ENCODE measurements around the gene UPK3BL1.
A peak's percentile ranks its signal among the peaks of the same experiment; 100 is the strongest.
"Not testable (repeated sequence)": the region's sequence is repeated elsewhere in the genome, so short reads cannot be mapped to it uniquely, and the experiment has no call there.

The UPK3BL1 gene

GRCh38 chr7:102642691-102643090 is at the start of gene UPK3BL1:
UPK3BL1 (minus strand) TSS chr7:102642791; CDS start chr7:102642741, 50 bp downstream.
- in situ Hi-C loops (cut with MboI; ENCODE audit: low pct_unique_long_range_greater_than_20kb, low sequenced_read_pairs, unreplicated experiment); DNase-seq (ENCODE audit: low spot score): not testable (repeated sequence)

- DNase-seq (ENCODE audit: low spot score); in situ Hi-C loops (cut with MboI; ENCODE audit: low pct_unique_long_range_greater_than_20kb, low sequenced_read_pairs, unreplicated experiment): not testable (repeated sequence)
Measured at GRCh38 chr7:102690602-102691001, 48.0 kb upstream of the UPK3BL1 start.

GRCh38 chr7:102689436-102690282 is 47.1 kb upstream of the UPK3BL1 start:
- DNase-seq (ENCODE audit: low spot score); in situ Hi-C loops (cut with MboI; ENCODE audit: low pct_unique_long_range_greater_than_20kb, low sequenced_read_pairs, unreplicated experiment): not testable (repeated sequence)

- in situ Hi-C loops (cut with MboI; ENCODE audit: low pct_unique_long_range_greater_than_20kb, low sequenced_read_pairs, unreplicated experiment); DNase-seq (ENCODE audit: low spot score): not testable (repeated sequence)
Measured at GRCh38 chr7:102688299-102689036, 45.9 kb upstream of the UPK3BL1 start.

GRCh38 chr7:102682560-102682959 is 40.0 kb upstream of the UPK3BL1 start:
- DNase-seq (ENCODE audit: low spot score); in situ Hi-C loops (cut with MboI; ENCODE audit: low pct_unique_long_range_greater_than_20kb, low sequenced_read_pairs, unreplicated experiment): not testable (repeated sequence)

GRCh38 chr7:102680780-102681179 is 38.2 kb upstream of the UPK3BL1 start:
- DNase-seq (ENCODE audit: low spot score); in situ Hi-C loops (cut with MboI; ENCODE audit: low pct_unique_long_range_greater_than_20kb, low sequenced_read_pairs, unreplicated experiment): not testable (repeated sequence)

GRCh38 chr7:102675545-102675944 is 33.0 kb upstream of the UPK3BL1 start:
- DNase-seq (ENCODE audit: low spot score) = not testable (repeated sequence)

GRCh38 chr7:102673447-102674067 is 31.0 kb upstream of the UPK3BL1 start:
- DNase-seq (ENCODE audit: low spot score); in situ Hi-C loops (cut with MboI; ENCODE audit: low pct_unique_long_range_greater_than_20kb, low sequenced_read_pairs, unreplicated experiment): not testable (repeated sequence)

More at GRCh38 chr7:102675545-102675944, 33.0 kb upstream of the UPK3BL1 start:
- in situ Hi-C loops (cut with MboI; ENCODE audit: low pct_unique_long_range_greater_than_20kb, low sequenced_read_pairs, unreplicated experiment) = not testable (repeated sequence)

- in situ Hi-C loops (cut with MboI; ENCODE audit: low pct_unique_long_range_greater_than_20kb, low sequenced_read_pairs, unreplicated experiment); DNase-seq (ENCODE audit: low spot score): not testable (repeated sequence)
Measured at GRCh38 chr7:102671956-102672307, 29.3 kb upstream of the UPK3BL1 start.

- TF ChIP-seq CTCF (IDR thresholded peaks at IDR 0.05; ENCODE audit: extremely low read depth, insufficient read depth, missing control alignments) = peak; percentile 26
- DNase-seq (ENCODE audit: low spot score) = peak; percentile 80
- in situ Hi-C loops (cut with MboI; ENCODE audit: low pct_unique_long_range_greater_than_20kb, low sequenced_read_pairs, unreplicated experiment) = not testable (repeated sequence)
Measured at GRCh38 chr7:102671166-102671955, 28.8 kb upstream of the UPK3BL1 start, which contains the start of gene POLR2J2. POLR2J2 (minus strand) TSS chr7:102671663; CDS start chr7:102671601, 62 bp downstream.

GRCh38 chr7:102667523-102667922 is 24.9 kb upstream of the UPK3BL1 start:
- DNase-seq (ENCODE audit: low spot score); in situ Hi-C loops (cut with MboI; ENCODE audit: low pct_unique_long_range_greater_than_20kb, low sequenced_read_pairs, unreplicated experiment): not testable (repeated sequence)

GRCh38 chr7:102666850-102667249 is 24.3 kb upstream of the UPK3BL1 start:
- DNase-seq (ENCODE audit: low spot score); in situ Hi-C loops (cut with MboI; ENCODE audit: low pct_unique_long_range_greater_than_20kb, low sequenced_read_pairs, unreplicated experiment): not testable (repeated sequence)

GRCh38 chr7:102664765-102665164 is 22.2 kb upstream of the UPK3BL1 start:
- DNase-seq (ENCODE audit: low spot score); in situ Hi-C loops (cut with MboI; ENCODE audit: low pct_unique_long_range_greater_than_20kb, low sequenced_read_pairs, unreplicated experiment): not testable (repeated sequence)

GRCh38 chr7:102649924-102650323 is 7.3 kb upstream of the UPK3BL1 start, which contains the start of gene SPDYE2B:
SPDYE2B (plus strand) TSS chr7:102650319; CDS start chr7:102652349, 2,030 bp downstream.
- in situ Hi-C loops (cut with MboI; ENCODE audit: low pct_unique_long_range_greater_than_20kb, low sequenced_read_pairs, unreplicated experiment); DNase-seq (ENCODE audit: low spot score): not testable (repeated sequence)

- DNase-seq (ENCODE audit: low spot score); in situ Hi-C loops (cut with MboI; ENCODE audit: low pct_unique_long_range_greater_than_20kb, low sequenced_read_pairs, unreplicated experiment): not testable (repeated sequence)
Measured at GRCh38 chr7:102647813-102648212, 5.2 kb upstream of the UPK3BL1 start.

GRCh38 chr7:102643404-102643803 is 813 bp upstream of the UPK3BL1 start:
- in situ Hi-C loops (cut with MboI; ENCODE audit: low pct_unique_long_range_greater_than_20kb, low sequenced_read_pairs, unreplicated experiment) = not testable (repeated sequence)

More at GRCh38 chr7:102643404-102643803, 813 bp upstream of the UPK3BL1 start:
- not testable (repeated sequence) for DNase-seq (ENCODE audit: low spot score)

Data from GM13977 (cell line).